HG02852 (cell line): Measurements from ENCODE around the gene DNAJB8.

Experiments used
- ATAC-seq: cut with Tn5 transposase; IDR thresholded peaks from one replicate; pipeline ENCODE4 v1.9.1; 2021; ENCODE audit warnings: mild to moderate bottlenecking, moderate library complexity; ENCODE audit not compliant: unreplicated experiment

Gene DNAJB8

GRCh38 chr3:128495435-128495970, 28.8 kb upstream of the DNAJB8 start:
- ATAC-seq = no peak

GRCh38 chr3:128494367-128494650, 27.6 kb upstream of the DNAJB8 start:
- no peak for ATAC-seq

- no peak for ATAC-seq
These were observed 27.1 kb upstream of the DNAJB8 start for GRCh38 chr3:128493570-128494366.

- no peak for ATAC-seq
These were observed 26.2 kb upstream of the DNAJB8 start, which contains the start of gene GATA2 for GRCh38 chr3:128492671-128493569. TSS of gene GATA2 (minus strand) at chr3:128493201. CDS start at chr3:128487031, 6,170 bp downstream.

- ATAC-seq = no peak
These were observed 25.4 kb upstream of the DNAJB8 start for GRCh38 chr3:128491941-128492670.

GRCh38 chr3:128491691-128491940, 24.9 kb upstream of the DNAJB8 start:
- ATAC-seq = no peak

- ATAC-seq = no peak
These were observed 24.4 kb upstream of the DNAJB8 start for GRCh38 chr3:128490915-128491690.

GRCh38 chr3:128490650-128490914, 23.9 kb upstream of the DNAJB8 start:
- no peak for ATAC-seq

GRCh38 chr3:128489927-128490649, 23.4 kb upstream of the DNAJB8 start:
- ATAC-seq = no peak

GRCh38 chr3:128489674-128489926, 22.9 kb upstream of the DNAJB8 start:
- ATAC-seq = no peak

GRCh38 chr3:128488991-128489673, 22.4 kb upstream of the DNAJB8 start:
- ATAC-seq = no peak

- ATAC-seq = no peak
These were observed 21.9 kb upstream of the DNAJB8 start for GRCh38 chr3:128488636-128488990.

GRCh38 chr3:128487813-128488635, 21.3 kb upstream of the DNAJB8 start:
- ATAC-seq = no peak

GRCh38 chr3:128487538-128487812, 20.8 kb upstream of the DNAJB8 start:
- no peak for ATAC-seq

GRCh38 chr3:128486681-128487537, 20.2 kb upstream of the DNAJB8 start:
- ATAC-seq = no peak

GRCh38 chr3:128486205-128486628, 19.5 kb upstream of the DNAJB8 start:
- ATAC-seq = no peak

GRCh38 chr3:128485282-128486204, 18.9 kb upstream of the DNAJB8 start:
- no peak for ATAC-seq
